GM10266 (cell line): ENCODE measurements around the gene SYCE1.
"Not testable (repeated sequence)": the region's sequence is repeated elsewhere in the genome, so short reads cannot be mapped to it uniquely, and the experiment has no call there.

Source experiments
- DNase-seq: peaks from one replicate; pipeline ENCODE4 v3.0.0; 2012; ENCODE audit errors: extremely low spot score
- CTCF ChIP-seq: IDR thresholded peaks from 2 replicates; pipeline ENCODE4 v1.5.1; 2012; ENCODE audit warnings: mild to moderate bottlenecking, low read depth; ENCODE audit not compliant: control insufficient read depth, insufficient read depth; ENCODE audit errors: missing control alignments

Gene SYCE1

GRCh38 chr10:133592716-133593115 lies 27.3 kb upstream of the SYCE1 start:
- DNase-seq, result no peak
- no peak for TF ChIP-seq CTCF

- no peak for DNase-seq
- TF ChIP-seq CTCF, result no peak
Measured at GRCh38 chr10:133590970-133591359, 25.6 kb upstream of the SYCE1 start.

- no peak for TF ChIP-seq CTCF
- DNase-seq, result no peak
Measured at GRCh38 chr10:133590226-133590969, 25.0 kb upstream of the SYCE1 start.

GRCh38 chr10:133577037-133577436 lies 11.7 kb upstream of the SYCE1 start:
- not testable (repeated sequence) for DNase-seq

- DNase-seq, result not testable (repeated sequence)
Measured at GRCh38 chr10:133573460-133573859, 8.1 kb upstream of the SYCE1 start.

GRCh38 chr10:133572055-133572454 lies 6.7 kb upstream of the SYCE1 start:
- DNase-seq, result not testable (repeated sequence)

- DNase-seq, result not testable (repeated sequence)
Measured at GRCh38 chr10:133569801-133570200, 4.4 kb upstream of the SYCE1 start.

GRCh38 chr10:133568831-133569527 lies 3.6 kb upstream of the SYCE1 start:
- DNase-seq, result not testable (repeated sequence)

GRCh38 chr10:133568287-133568614 lies 2.9 kb upstream of the SYCE1 start:
- no peak for DNase-seq
- no peak for TF ChIP-seq CTCF

- DNase-seq, result no peak
- TF ChIP-seq CTCF, result no peak
Measured at GRCh38 chr10:133567609-133568286, 2.4 kb upstream of the SYCE1 start.
